C4-2B (cell line): ENCODE data around the gene PRKD2.

Experiments used
- ZFX ChIP-seq: fragments of 450-650 bp; IDR thresholded peaks from 2 replicates; pipeline ENCODE4 v1.6.1; 2017
- TF ChIP-seq, protein P1 (sequence below): fragments of 450-650 bp; conservative IDR thresholded peaks from 2 replicates; pipeline ENCODE4 v1.5.1; 2017; ENCODE audit warnings: mild to moderate bottlenecking

- TF ChIP-seq, protein P1, sequence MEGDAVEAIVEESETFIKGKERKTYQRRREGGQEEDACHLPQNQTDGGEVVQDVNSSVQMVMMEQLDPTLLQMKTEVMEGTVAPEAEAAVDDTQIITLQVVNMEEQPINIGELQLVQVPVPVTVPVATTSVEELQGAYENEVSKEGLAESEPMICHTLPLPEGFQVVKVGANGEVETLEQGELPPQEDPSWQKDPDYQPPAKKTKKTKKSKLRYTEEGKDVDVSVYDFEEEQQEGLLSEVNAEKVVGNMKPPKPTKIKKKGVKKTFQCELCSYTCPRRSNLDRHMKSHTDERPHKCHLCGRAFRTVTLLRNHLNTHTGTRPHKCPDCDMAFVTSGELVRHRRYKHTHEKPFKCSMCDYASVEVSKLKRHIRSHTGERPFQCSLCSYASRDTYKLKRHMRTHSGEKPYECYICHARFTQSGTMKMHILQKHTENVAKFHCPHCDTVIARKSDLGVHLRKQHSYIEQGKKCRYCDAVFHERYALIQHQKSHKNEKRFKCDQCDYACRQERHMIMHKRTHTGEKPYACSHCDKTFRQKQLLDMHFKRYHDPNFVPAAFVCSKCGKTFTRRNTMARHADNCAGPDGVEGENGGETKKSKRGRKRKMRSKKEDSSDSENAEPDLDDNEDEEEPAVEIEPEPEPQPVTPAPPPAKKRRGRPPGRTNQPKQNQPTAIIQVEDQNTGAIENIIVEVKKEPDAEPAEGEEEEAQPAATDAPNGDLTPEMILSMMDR, result no peak
- TF ChIP-seq ZFX, result no peak
These were observed 5.1 kb upstream of the PRKD2 start for GRCh38 chr19:46722004-46722380.
